ENCODE results near the gene CTDSPL.
"Not testable (repeated sequence)": the region's sequence is repeated elsewhere in the genome, so short reads cannot be mapped to it uniquely, and the experiment has no call there.

Gene CTDSPL

GRCh38 chr3:37861620-37862041 lies at the start of gene CTDSPL:
Gene CTDSPL, plus strand, starts transcription at chr3:37861880. Its CDS starts 320 bp downstream, at chr3:37862200.
- peak; percentile 30 for DNase-seq (ENCODE audit: low read depth, low spot score)
- TF ChIP-seq CTCF (IDR thresholded peaks at IDR 0.05; ENCODE audit: low read depth, low read length) = no peak
- H3K4me3 ChIP-seq (ENCODE audit: low read depth, low read length) = peak within 1 kb of the TSS; percentile 62
- in situ Hi-C loops (cut with HindIII; ENCODE audit: low sequenced_read_pairs) = no loop called here

- peak; percentile 50 for DNase-seq (ENCODE audit: low read depth, low spot score)
- no peak for TF ChIP-seq CTCF (IDR thresholded peaks at IDR 0.05; ENCODE audit: low read depth, low read length)
- in situ Hi-C loops (cut with HindIII; ENCODE audit: low sequenced_read_pairs) = no loop called here
- H3K4me3 ChIP-seq (ENCODE audit: low read depth, low read length) = no peak overlapping the region
These were observed 49.2 kb upstream of the CTDSPL start for GRCh38 chr3:37812499-37812896.

- no peak for DNase-seq (ENCODE audit: low read depth, low spot score)
- no peak overlapping the region for H3K4me3 ChIP-seq (ENCODE audit: low read depth, low read length)
- TF ChIP-seq CTCF (IDR thresholded peaks at IDR 0.05; ENCODE audit: low read depth, low read length) = no peak
- in situ Hi-C loops (cut with HindIII; ENCODE audit: low sequenced_read_pairs) = no loop called here
These were observed 48.3 kb upstream of the CTDSPL start for GRCh38 chr3:37813403-37813802.

GRCh38 chr3:37814547-37814946 lies 47.1 kb upstream of the CTDSPL start:
- DNase-seq (ENCODE audit: low read depth, low spot score) = peak; percentile 10
- no peak overlapping the region for H3K4me3 ChIP-seq (ENCODE audit: low read depth, low read length)
- TF ChIP-seq CTCF (IDR thresholded peaks at IDR 0.05; ENCODE audit: low read depth, low read length) = peak; percentile 30
- in situ Hi-C loops (cut with HindIII; ENCODE audit: low sequenced_read_pairs) = no loop called here

- H3K4me3 ChIP-seq (ENCODE audit: low read depth, low read length); DNase-seq (ENCODE audit: low read depth, low spot score); in situ Hi-C loops (cut with HindIII; ENCODE audit: low sequenced_read_pairs): not testable (repeated sequence)
These were observed 46.5 kb upstream of the CTDSPL start for GRCh38 chr3:37815156-37815555.

GRCh38 chr3:37816271-37816670 lies 45.4 kb upstream of the CTDSPL start:
- in situ Hi-C loops (cut with HindIII; ENCODE audit: low sequenced_read_pairs) = no loop called here
- DNase-seq (ENCODE audit: low read depth, low spot score) = no peak
- H3K4me3 ChIP-seq (ENCODE audit: low read depth, low read length) = no peak overlapping the region
- TF ChIP-seq CTCF (IDR thresholded peaks at IDR 0.05; ENCODE audit: low read depth, low read length) = no peak

- DNase-seq (ENCODE audit: low read depth, low spot score) = no peak
- TF ChIP-seq CTCF (IDR thresholded peaks at IDR 0.05; ENCODE audit: low read depth, low read length) = no peak
- H3K4me3 ChIP-seq (ENCODE audit: low read depth, low read length) = no peak overlapping the region
- in situ Hi-C loops (cut with HindIII; ENCODE audit: low sequenced_read_pairs) = no loop called here
These were observed 42.1 kb upstream of the CTDSPL start for GRCh38 chr3:37819591-37819990.
